Memory B cell (primary cell): Measurements from ENCODE around the gene EPS8L1.
A peak's percentile ranks its signal among the peaks of the same experiment; 100 is the strongest.

Experiments
- ATAC-seq: fragments of 150-1000 bp; cut with Tn5 transposase; 2 replicates; pipeline ENCODE4 v1.10.0; 2021; ENCODE audit warnings: low read depth, mild to moderate bottlenecking, moderate library complexity
- DNase-seq, 2 donors: peaks; one replicate each; pipeline ENCODE4 v3.0.0; 2022; ENCODE audit warnings: low spot score in 2 of 2
- H3K27ac Mint-ChIP-seq: one replicate; pipeline ENCODE4 v1.8.0; 2022; ENCODE audit warnings: mild to moderate bottlenecking, moderate library complexity, mixed read lengths
- H3K27me3 Mint-ChIP-seq: one replicate; pipeline ENCODE4 v1.8.0; 2022; ENCODE audit warnings: mixed read lengths
- H3K36me3 Mint-ChIP-seq: one replicate; pipeline ENCODE4 v1.8.0; 2022; ENCODE audit warnings: mild to moderate bottlenecking, mixed read lengths
- H3K4me1 Mint-ChIP-seq: one replicate; pipeline ENCODE4 v1.8.0; 2022; ENCODE audit warnings: mixed read lengths
- H3K4me3 Mint-ChIP-seq: one replicate; pipeline ENCODE4 v1.8.0; 2022; ENCODE audit warnings: mild to moderate bottlenecking, moderate library complexity, mixed read lengths
- H3K9me3 Mint-ChIP-seq: one replicate; pipeline ENCODE4 v1.8.0; 2022; ENCODE audit warnings: mixed read lengths

Gene EPS8L1

GRCh38 chr19:55117663-55118391 lies 42.2 kb downstream of the EPS8L1 start:
- H3K36me3 Mint-ChIP-seq, result no peaks in the 10 kb centered on the region
- peak overlapping the region; percentile 83 for H3K27ac Mint-ChIP-seq
- H3K27me3 Mint-ChIP-seq, result peaks cover 3% of the 10 kb centered on the region
- peak overlapping the region; percentile 98 for H3K4me3 Mint-ChIP-seq
- peak; percentile 88 for ATAC-seq
- H3K4me1 Mint-ChIP-seq, result peaks cover 36% of the 10 kb centered on the region
- H3K9me3 Mint-ChIP-seq, result peaks cover 1% of the 10 kb centered on the region
- peak; percentile 88 for DNase-seq

GRCh38 chr19:55118401-55118991 lies 42.8 kb downstream of the EPS8L1 start:
- H3K9me3 Mint-ChIP-seq, result peaks cover 1% of the 10 kb centered on the region
- H3K27ac Mint-ChIP-seq, result no peak overlapping the region
- ATAC-seq (no peak), DNase-seq (no peak)
- H3K4me3 Mint-ChIP-seq, result peak overlapping the region; percentile 98
- peaks cover 8% of the 10 kb centered on the region for H3K27me3 Mint-ChIP-seq
- peaks cover 34% of the 10 kb centered on the region for H3K4me1 Mint-ChIP-seq
- H3K36me3 Mint-ChIP-seq, result no peaks in the 10 kb centered on the region

GRCh38 chr19:55119053-55119452 lies 43.4 kb downstream of the EPS8L1 start:
- Mint-ChIP-seq H3K27me3 (peaks cover 12% of the 10 kb centered on the region), H3K4me3 (peak overlapping the region; percentile 44), H3K4me1 (peaks cover 31% of the 10 kb centered on the region), H3K9me3 (peaks cover 1% of the 10 kb centered on the region), H3K27ac (no peak overlapping the region), H3K36me3 (no peaks in the 10 kb centered on the region)
- ATAC-seq (no peak), DNase-seq (no peak)

GRCh38 chr19:55131421-55131820 lies 55.8 kb downstream of the EPS8L1 start:
- Mint-ChIP-seq H3K27me3 (peaks cover 32% of the 10 kb centered on the region), H3K4me1 (peaks cover 3% of the 10 kb centered on the region), H3K4me3 (no peak overlapping the region), H3K9me3 (no peaks in the 10 kb centered on the region), H3K36me3 (no peaks in the 10 kb centered on the region), H3K27ac (no peak overlapping the region)
- ATAC-seq (no peak), DNase-seq (no peak)

GRCh38 chr19:55132453-55133129 lies 56.9 kb downstream of the EPS8L1 start:
- no peaks in the 10 kb centered on the region for H3K36me3 Mint-ChIP-seq
- no peak for DNase-seq

GRCh38 chr19:55133639-55134444 lies 58.2 kb downstream of the EPS8L1 start:
- Mint-ChIP-seq H3K4me1 (peaks cover 3% of the 10 kb centered on the region), H3K36me3 (no peaks in the 10 kb centered on the region), H3K27ac (no peak overlapping the region), H3K27me3 (peaks cover 27% of the 10 kb centered on the region), H3K4me3 (peak overlapping the region; percentile 45), H3K9me3 (no peaks in the 10 kb centered on the region)
- ATAC-seq, result peak; percentile 76
- DNase-seq, result no peak

More at GRCh38 chr19:55132453-55133129, 56.9 kb downstream of the EPS8L1 start:
- no peak overlapping the region for H3K4me3 Mint-ChIP-seq
- H3K27me3 Mint-ChIP-seq, result peaks cover 27% of the 10 kb centered on the region
- peaks cover 3% of the 10 kb centered on the region for H3K4me1 Mint-ChIP-seq
- no peak for ATAC-seq
- H3K27ac Mint-ChIP-seq, result no peak overlapping the region
- H3K9me3 Mint-ChIP-seq, result no peaks in the 10 kb centered on the region

- Mint-ChIP-seq H3K9me3 (no peaks in the 10 kb centered on the region), H3K27ac (no peak overlapping the region), H3K27me3 (peaks cover 28% of the 10 kb centered on the region), H3K36me3 (no peaks in the 10 kb centered on the region), H3K4me1 (peaks cover 3% of the 10 kb centered on the region), H3K4me3 (no peak overlapping the region)
- ATAC-seq (no peak), DNase-seq (no peak)
These were observed 59.1 kb downstream of the EPS8L1 start for GRCh38 chr19:55134736-55135135.

- H3K27me3 Mint-ChIP-seq, result peaks cover 23% of the 10 kb centered on the region
These were observed 60.9 kb downstream of the EPS8L1 start for GRCh38 chr19:55136399-55137102.

More at GRCh38 chr19:55136399-55137102, 60.9 kb downstream of the EPS8L1 start:
- Mint-ChIP-seq H3K36me3 (no peaks in the 10 kb centered on the region), H3K4me3 (no peak overlapping the region), H3K9me3 (no peaks in the 10 kb centered on the region), H3K27ac (no peak overlapping the region), H3K4me1 (peaks cover 5% of the 10 kb centered on the region)
- no peak for ATAC-seq
- DNase-seq, result no peak
